ENCODE measurements around the gene OGDHL.

DNA sequence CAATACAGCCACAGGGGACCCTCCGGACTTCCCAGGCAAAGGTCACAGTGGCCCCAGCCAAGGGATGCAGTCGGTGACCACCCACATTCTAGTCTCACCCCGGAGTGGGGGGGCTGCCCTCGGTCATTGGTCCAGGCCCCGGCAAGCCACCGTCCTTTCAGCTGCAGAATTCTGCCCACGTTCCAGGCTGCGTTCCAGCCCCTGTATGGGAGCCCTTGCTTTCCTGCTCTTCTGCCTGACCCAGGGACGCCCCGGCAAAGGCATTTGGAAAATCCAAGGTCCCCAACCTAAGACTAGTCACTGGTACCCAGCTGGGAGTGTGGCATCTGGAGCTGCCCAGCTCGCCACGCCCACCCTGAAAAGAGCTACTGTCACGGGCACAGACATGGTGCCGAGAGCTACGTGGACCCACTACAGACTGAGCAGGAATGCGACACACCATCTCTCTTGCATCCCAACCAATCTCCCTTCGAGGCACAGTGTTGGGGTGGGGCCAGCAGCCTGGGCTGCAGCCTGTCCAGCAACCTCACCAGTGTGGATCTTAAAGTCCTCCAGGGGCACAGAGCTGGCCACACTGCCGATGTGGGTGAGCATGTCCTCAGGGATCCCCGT is 18.6 kb downstream of the OGDHL start:
- TF ChIP-seq, protein P1, sequence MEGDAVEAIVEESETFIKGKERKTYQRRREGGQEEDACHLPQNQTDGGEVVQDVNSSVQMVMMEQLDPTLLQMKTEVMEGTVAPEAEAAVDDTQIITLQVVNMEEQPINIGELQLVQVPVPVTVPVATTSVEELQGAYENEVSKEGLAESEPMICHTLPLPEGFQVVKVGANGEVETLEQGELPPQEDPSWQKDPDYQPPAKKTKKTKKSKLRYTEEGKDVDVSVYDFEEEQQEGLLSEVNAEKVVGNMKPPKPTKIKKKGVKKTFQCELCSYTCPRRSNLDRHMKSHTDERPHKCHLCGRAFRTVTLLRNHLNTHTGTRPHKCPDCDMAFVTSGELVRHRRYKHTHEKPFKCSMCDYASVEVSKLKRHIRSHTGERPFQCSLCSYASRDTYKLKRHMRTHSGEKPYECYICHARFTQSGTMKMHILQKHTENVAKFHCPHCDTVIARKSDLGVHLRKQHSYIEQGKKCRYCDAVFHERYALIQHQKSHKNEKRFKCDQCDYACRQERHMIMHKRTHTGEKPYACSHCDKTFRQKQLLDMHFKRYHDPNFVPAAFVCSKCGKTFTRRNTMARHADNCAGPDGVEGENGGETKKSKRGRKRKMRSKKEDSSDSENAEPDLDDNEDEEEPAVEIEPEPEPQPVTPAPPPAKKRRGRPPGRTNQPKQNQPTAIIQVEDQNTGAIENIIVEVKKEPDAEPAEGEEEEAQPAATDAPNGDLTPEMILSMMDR (IDR thresholded peaks at IDR 0.05 in 4 of 5, conservative IDR thresholded peaks at IDR 0.05 in 1 of 5): no peak
- no peak for TF ChIP-seq POLR2A (IDR thresholded peaks at IDR 0.05)
